Measurements from ENCODE around the gene STX4. TPM values are rescaled to one million over a fixed set of nuclear protein-coding genes. Genes with fewer than 3 reads are reported as not detected.

STX4 gene
- total RNA-seq, 4 donors from 2014 or later, result 36.8 to 54.0 (median 41.0) TPM

DNA sequence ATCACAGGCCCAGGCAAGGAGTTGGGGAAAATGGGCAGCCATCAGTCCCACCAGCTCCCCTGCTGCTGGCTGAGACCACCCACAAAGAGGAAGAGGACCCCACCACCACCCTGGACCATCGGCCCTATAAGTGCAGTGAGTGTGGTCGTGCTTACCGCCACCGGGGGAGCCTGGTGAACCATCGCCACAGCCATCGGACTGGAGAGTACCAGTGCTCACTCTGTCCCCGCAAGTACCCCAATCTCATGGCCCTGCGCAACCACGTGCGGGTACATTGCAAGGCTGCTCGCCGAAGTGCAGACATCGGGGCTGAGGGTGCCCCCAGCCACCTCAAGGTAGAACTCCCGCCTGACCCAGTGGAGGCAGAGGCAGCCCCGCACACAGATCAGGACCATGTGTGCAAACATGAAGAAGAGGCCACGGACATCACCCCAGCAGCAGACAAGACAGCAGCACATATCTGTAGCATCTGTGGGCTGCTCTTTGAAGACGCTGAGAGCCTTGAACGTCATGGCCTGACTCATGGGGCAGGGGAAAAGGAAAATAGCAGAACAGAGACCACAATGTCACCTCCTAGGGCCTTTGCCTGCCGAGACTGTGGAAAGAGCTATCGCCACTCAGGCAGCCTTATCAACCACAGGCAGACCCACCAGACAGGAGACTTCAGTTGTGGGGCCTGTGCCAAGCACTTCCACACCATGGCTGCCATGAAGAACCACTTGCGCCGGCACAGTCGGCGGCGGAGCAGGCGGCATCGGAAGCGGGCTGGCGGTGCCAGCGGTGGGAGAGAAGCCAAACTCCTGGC, 44.4 kb downstream of the STX4 start:
- intact Hi-C loops (cut with DNase I), result loop anchor here (10.0 kb wide), 1 partner anchor 367 kb away; the partner anchor contains the start of gene ZNF843
- no peaks in the 10 kb centered on the region for H3K9me3 ChIP-seq
- WGBS, result 93% methylated on average over 30 of the region's 30 CpGs
- H3K4me3 ChIP-seq, result no peak overlapping the region
- peaks cover 36 to 70% (median 69%) of the 10 kb centered on the region in 4 donors for H3K36me3 ChIP-seq
- peaks cover 11 to 51% (median 30%) of the 10 kb centered on the region in 4 donors for H3K4me1 ChIP-seq
- TF ChIP-seq POLR2AphosphoS5 (IDR thresholded peaks at IDR 0.05), result no peak
- no peak for TF ChIP-seq EP300 (IDR thresholded peaks at IDR 0.05)
- TF ChIP-seq, protein P1, sequence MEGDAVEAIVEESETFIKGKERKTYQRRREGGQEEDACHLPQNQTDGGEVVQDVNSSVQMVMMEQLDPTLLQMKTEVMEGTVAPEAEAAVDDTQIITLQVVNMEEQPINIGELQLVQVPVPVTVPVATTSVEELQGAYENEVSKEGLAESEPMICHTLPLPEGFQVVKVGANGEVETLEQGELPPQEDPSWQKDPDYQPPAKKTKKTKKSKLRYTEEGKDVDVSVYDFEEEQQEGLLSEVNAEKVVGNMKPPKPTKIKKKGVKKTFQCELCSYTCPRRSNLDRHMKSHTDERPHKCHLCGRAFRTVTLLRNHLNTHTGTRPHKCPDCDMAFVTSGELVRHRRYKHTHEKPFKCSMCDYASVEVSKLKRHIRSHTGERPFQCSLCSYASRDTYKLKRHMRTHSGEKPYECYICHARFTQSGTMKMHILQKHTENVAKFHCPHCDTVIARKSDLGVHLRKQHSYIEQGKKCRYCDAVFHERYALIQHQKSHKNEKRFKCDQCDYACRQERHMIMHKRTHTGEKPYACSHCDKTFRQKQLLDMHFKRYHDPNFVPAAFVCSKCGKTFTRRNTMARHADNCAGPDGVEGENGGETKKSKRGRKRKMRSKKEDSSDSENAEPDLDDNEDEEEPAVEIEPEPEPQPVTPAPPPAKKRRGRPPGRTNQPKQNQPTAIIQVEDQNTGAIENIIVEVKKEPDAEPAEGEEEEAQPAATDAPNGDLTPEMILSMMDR (IDR thresholded peaks at IDR 0.05), result no peak
- TF ChIP-seq POLR2A (IDR thresholded peaks at IDR 0.05; ENCODE audit: low read depth), result no peak
- no peak overlapping the region for H3K27ac ChIP-seq (replicated peaks in 1 of 4)
- no peaks in the 10 kb centered on the region for H3K27me3 ChIP-seq
- no peak for DNase-seq (ENCODE audit: extremely low spot score)

- DNase-seq (ENCODE audit: extremely low spot score), result no peak
- TF ChIP-seq POLR2A (IDR thresholded peaks at IDR 0.05; ENCODE audit: low read depth) (no peak), POLR2AphosphoS5 (IDR thresholded peaks at IDR 0.05) (no peak), EP300 (IDR thresholded peaks at IDR 0.05) (no peak)
- TF ChIP-seq, protein P1 (IDR thresholded peaks at IDR 0.05), result no peak
- Histone ChIP-seq H3K4me1 (peaks cover 11 to 51% (median 30%) of the 10 kb centered on the region in 4 donors), H3K27me3 (no peaks in the 10 kb centered on the region), H3K4me3 (no peak overlapping the region), H3K9me3 (no peaks in the 10 kb centered on the region), H3K36me3 (peaks cover 36 to 80% (median 78%) of the 10 kb centered on the region in 4 donors), H3K27ac (replicated peaks in 1 of 4) (no peak overlapping the region)
- intact Hi-C loops (cut with DNase I), result loop anchor here (10.0 kb wide), 1 partner anchor 366 kb away; the partner anchor contains the start of gene ZNF843
- 93% methylated on average over 5 of the region's 15 CpGs for WGBS
Measured at GRCh38 chr16:31078597-31079341, 45.4 kb downstream of the STX4 start.

DNA sequence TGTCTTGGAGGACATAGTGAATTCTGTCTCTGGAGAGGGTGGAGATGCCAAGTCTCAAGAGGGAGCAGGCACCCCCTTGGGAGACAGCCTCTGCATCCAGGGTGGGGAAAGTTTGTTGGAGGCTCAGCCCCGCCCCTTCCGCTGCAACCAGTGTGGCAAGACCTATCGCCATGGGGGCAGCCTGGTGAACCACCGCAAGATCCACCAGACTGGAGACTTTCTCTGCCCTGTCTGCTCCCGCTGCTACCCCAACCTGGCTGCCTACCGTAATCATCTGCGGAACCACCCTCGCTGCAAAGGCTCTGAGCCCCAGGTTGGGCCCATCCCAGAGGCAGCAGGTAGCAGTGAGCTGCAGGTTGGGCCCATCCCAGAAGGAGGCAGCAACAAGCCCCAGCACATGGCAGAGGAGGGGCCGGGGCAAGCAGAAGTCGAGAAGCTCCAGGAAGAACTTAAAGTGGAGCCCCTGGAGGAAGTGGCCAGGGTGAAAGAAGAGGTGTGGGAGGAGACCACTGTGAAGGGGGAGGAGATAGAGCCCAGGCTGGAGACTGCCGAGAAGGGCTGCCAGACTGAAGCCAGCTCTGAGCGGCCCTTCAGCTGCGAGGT, 46.1 kb downstream of the STX4 start:
- Histone ChIP-seq H3K27ac (replicated peaks in 1 of 4) (no peak overlapping the region), H3K4me3 (no peak overlapping the region), H3K36me3 (peaks cover 36 to 87% (median 85%) of the 10 kb centered on the region in 4 donors), H3K4me1 (peaks cover 11 to 50% (median 30%) of the 10 kb centered on the region in 4 donors), H3K27me3 (no peaks in the 10 kb centered on the region), H3K9me3 (no peaks in the 10 kb centered on the region)
- no peak for TF ChIP-seq POLR2AphosphoS5 (IDR thresholded peaks at IDR 0.05)
- TF ChIP-seq EP300 (IDR thresholded peaks at IDR 0.05), result no peak
- TF ChIP-seq, protein P1 (IDR thresholded peaks at IDR 0.05), result no peak
- no peak for TF ChIP-seq POLR2A (IDR thresholded peaks at IDR 0.05; ENCODE audit: low read depth)
- 78% methylated on average over 8 of the region's 13 CpGs for WGBS
- no peak for DNase-seq (ENCODE audit: extremely low spot score)
- intact Hi-C loops (cut with DNase I), result loop anchor here (10.0 kb wide), 1 partner anchor 365 kb away; the partner anchor contains the start of gene ZNF843

DNA sequence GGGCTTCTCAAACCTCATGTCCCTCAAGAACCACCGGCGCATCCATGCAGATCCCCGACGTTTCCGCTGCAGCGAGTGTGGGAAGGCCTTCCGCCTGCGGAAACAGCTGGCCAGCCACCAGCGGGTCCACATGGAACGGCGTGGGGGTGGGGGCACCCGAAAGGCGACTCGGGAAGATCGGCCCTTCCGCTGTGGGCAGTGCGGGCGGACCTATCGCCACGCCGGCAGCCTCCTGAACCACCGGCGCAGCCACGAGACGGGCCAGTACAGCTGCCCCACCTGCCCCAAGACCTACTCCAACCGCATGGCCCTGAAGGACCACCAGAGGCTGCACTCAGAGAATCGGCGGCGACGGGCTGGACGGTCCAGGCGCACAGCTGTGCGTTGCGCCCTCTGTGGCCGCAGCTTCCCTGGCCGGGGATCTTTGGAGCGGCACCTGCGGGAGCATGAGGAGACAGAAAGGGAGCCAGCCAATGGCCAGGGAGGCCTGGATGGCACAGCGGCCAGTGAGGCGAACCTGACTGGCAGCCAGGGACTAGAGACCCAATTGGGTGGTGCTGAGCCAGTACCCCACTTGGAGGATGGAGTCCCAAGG, 46.8 kb downstream of the STX4 start:
- Histone ChIP-seq H3K9me3 (no peaks in the 10 kb centered on the region), H3K27ac (replicated peaks in 1 of 4) (no peak overlapping the region), H3K36me3 (peaks cover 36 to 94% (median 92%) of the 10 kb centered on the region in 4 donors), H3K4me1 (peaks cover 6 to 43% (median 24%) of the 10 kb centered on the region in 4 donors), H3K27me3 (no peaks in the 10 kb centered on the region), H3K4me3 (no peak overlapping the region)
- 92% methylated on average over 18 of the region's 40 CpGs for WGBS
- DNase-seq (ENCODE audit: extremely low spot score), result no peak
- no peak for TF ChIP-seq POLR2A (IDR thresholded peaks at IDR 0.05; ENCODE audit: low read depth)
- no peak for TF ChIP-seq POLR2AphosphoS5 (IDR thresholded peaks at IDR 0.05)
- TF ChIP-seq EP300 (IDR thresholded peaks at IDR 0.05), result no peak
- TF ChIP-seq, protein P1 (IDR thresholded peaks at IDR 0.05), result no peak
- intact Hi-C loops (cut with DNase I), result no loop called here

Data from esophagus muscularis mucosa (tissue), 4 donors.